HepG2 (cell line): ENCODE measurements around the gene TRAF3. TPM values are rescaled to one million over a fixed set of nuclear protein-coding genes. Genes with fewer than 3 reads are reported as not detected.
A peak's percentile ranks its signal among the peaks of the same experiment; 100 is the strongest.

ENCODE experiments used
- ARHGAP35 ChIP-seq: sonication (generic); formaldehyde crosslinking; IDR thresholded peaks from 2 replicates; pipeline ENCODE4 v1.9.0; 2022; ENCODE audit warnings: mild to moderate bottlenecking, inconsistent platforms, moderate library complexity, missing genetic modification reagents, borderline replicate concordance
- ATRX ChIP-seq: sonication (generic); formaldehyde crosslinking; IDR thresholded peaks from 2 replicates; pipeline ENCODE4 v1.4.0; 2020; ENCODE audit warnings: missing genetic modification reagents, borderline replicate concordance
- CENPBD1 ChIP-seq: sonication (generic); formaldehyde crosslinking; IDR thresholded peaks from 2 replicates; pipeline ENCODE4 v1.8.0; 2022; ENCODE audit warnings: missing genetic modification reagents, low read depth, mild to moderate bottlenecking, borderline replicate concordance
- FOXP4 ChIP-seq: sonication (generic); formaldehyde crosslinking; IDR thresholded peaks from 2 replicates; pipeline ENCODE4 v1.4.0; 2020; ENCODE audit warnings: missing genetic modification reagents
- GFI1 ChIP-seq: sonication (generic); formaldehyde crosslinking; IDR thresholded peaks from 2 replicates; pipeline ENCODE4 v1.5.0; 2020; ENCODE audit warnings: missing genetic modification reagents, mild to moderate bottlenecking, borderline replicate concordance
- HCFC1 ChIP-seq: fragments of 150-350 bp; IDR thresholded peaks from 2 replicates; pipeline ENCODE4 v1.6.1; 2014; ENCODE audit warnings: low read depth, low read length
- HOMEZ ChIP-seq: IDR thresholded peaks from 2 replicates; pipeline ENCODE4 v1.6.1; 2016; ENCODE audit warnings: low read depth
- IKZF5 ChIP-seq: IDR thresholded peaks from 2 replicates; pipeline ENCODE4 v1.6.1; 2018; ENCODE audit warnings: missing genetic modification reagents, mild to moderate bottlenecking, missing compliant biosample characterization
- ISX ChIP-seq: sonication (generic); formaldehyde crosslinking; conservative IDR thresholded peaks from 2 replicates; pipeline ENCODE4 v1.5.0; 2020; ENCODE audit warnings: missing genetic modification reagents
- JARID2 ChIP-seq: sonication (generic); formaldehyde crosslinking; IDR thresholded peaks from 2 replicates; pipeline ENCODE4 v1.8.1; 2023; ENCODE audit warnings: missing genetic modification reagents, inconsistent platforms; ENCODE audit not compliant: insufficient replicate concordance
- NR2F1 ChIP-seq, 2 experiments: fragments of 450-650 bp in 1 of 2; formaldehyde crosslinking in 1 of 2; IDR thresholded peaks; 2 replicates each; pipeline versions ENCODE4 v1.5.0 to v1.6.1; 2016 to 2020; ENCODE audit warnings: mild to moderate bottlenecking in 1 of 2, missing compliant biosample characterization in 1 of 2, missing genetic modification reagents in 1 of 2, moderate library complexity in 1 of 2
- RARA ChIP-seq: IDR thresholded peaks from 2 replicates; pipeline ENCODE4 v1.6.1; 2016; ENCODE audit warnings: missing genetic modification reagents, missing compliant biosample characterization
- ZKSCAN5 ChIP-seq: sonication (generic); formaldehyde crosslinking; IDR thresholded peaks from 2 replicates; pipeline ENCODE4 v1.5.1; 2020; ENCODE audit warnings: mild to moderate bottlenecking, missing genetic modification reagents
- ZNF451 ChIP-seq: sonication (generic); formaldehyde crosslinking; IDR thresholded peaks from 2 replicates; pipeline ENCODE4 v1.5.0; 2020; ENCODE audit warnings: mild to moderate bottlenecking, missing genetic modification reagents
- ZNF512 ChIP-seq: sonication (generic); formaldehyde crosslinking; IDR thresholded peaks from 2 replicates; pipeline ENCODE4 v1.4.0; 2020; ENCODE audit warnings: mild to moderate bottlenecking, missing genetic modification reagents
- ZNF563 ChIP-seq: sonication (generic); formaldehyde crosslinking; IDR thresholded peaks from 2 replicates; pipeline ENCODE4 v1.8.0; 2022; ENCODE audit warnings: mild to moderate bottlenecking, moderate library complexity, missing genetic modification reagents
- ZNF670 ChIP-seq: sonication (generic); formaldehyde crosslinking; IDR thresholded peaks from 2 replicates; pipeline ENCODE4 v1.8.0; 2022; ENCODE audit warnings: mild to moderate bottlenecking, missing genetic modification reagents, borderline replicate concordance
- ZNF766 ChIP-seq: sonication (generic); formaldehyde crosslinking; IDR thresholded peaks from 2 replicates; pipeline ENCODE4 v1.5.0; 2020; ENCODE audit warnings: missing genetic modification reagents, borderline replicate concordance
- ZSCAN31 ChIP-seq: sonication (generic); formaldehyde crosslinking; IDR thresholded peaks from 2 replicates; pipeline ENCODE4 v1.5.0; 2020; ENCODE audit warnings: low read depth, mild to moderate bottlenecking, missing genetic modification reagents
- polyA plus RNA-seq, 8 experiments: library from polyadenylated mRNA; depleted of rRNA in 3 of 8; stranded (reverse) in 7 of 8; unstranded in 1 of 8; fragments of >200 nt; fragmentation: Illumina TruSeq in 4 of 8; extraction: Trizol in 4 of 8; gene quantifications; 2 replicates each; pipeline versions ENCODE4 v1.2.1 to v1.2.3, GENCODE V29; 2011 to 2016; ENCODE audit warnings: low read depth in 4 of 8, missing spikeins in 1 of 8, mixed read lengths in 1 of 8; ENCODE audit not compliant: insufficient read depth in 1 of 8
- total RNA-seq, 5 experiments: library from RNA; depleted of rRNA; stranded (reverse); fragments of >200 nt; fragmentation: Illumina TruSeq; extraction: Trizol; gene quantifications; 2 replicates each; pipeline ENCODE4 v1.2.3, GENCODE V29; 2016; ENCODE audit warnings: low read depth in 1 of 5

TRAF3 gene
- total and polyA plus RNA-seq, 2 of the 13 experiments (the other 11 are each of a cell fraction or from before 2014, with no cell fraction given): 6.9 to 12.2 TPM

- peak; percentile 97 for TF ChIP-seq FOXP4 (CRISPR knock-in tag)
- TF ChIP-seq IKZF5 (CRISPR knock-in tag): peak; percentile 61
- TF ChIP-seq JARID2 (CRISPR knock-in tag): no peak
- TF ChIP-seq ISX (CRISPR knock-in tag): no peak
- TF ChIP-seq ZKSCAN5 (CRISPR knock-in tag): no peak
- no peak for TF ChIP-seq ZNF451 (CRISPR knock-in tag)
- no peak for TF ChIP-seq ATRX (CRISPR knock-in tag)
- TF ChIP-seq ZSCAN31 (CRISPR knock-in tag): no peak
- TF ChIP-seq ARHGAP35 (CRISPR knock-in tag): no peak
- no peak for TF ChIP-seq ZNF512 (CRISPR knock-in tag)
- peak; percentile 54; the same call in 1 of the 2 replicates for TF ChIP-seq ZNF563 (CRISPR knock-in tag)
- TF ChIP-seq CENPBD1 (CRISPR knock-in tag): no peak
- TF ChIP-seq HCFC1: no peak
- peak; percentile 44; the same call in 1 of the 2 replicates for TF ChIP-seq HOMEZ
- peak; percentile 66; the same call in 1 of the 2 replicates for TF ChIP-seq GFI1
- no peak for TF ChIP-seq ZNF670 (CRISPR knock-in tag)
- no peak for TF ChIP-seq ZNF766 (CRISPR knock-in tag)
- peak; percentile 99 for TF ChIP-seq RARA
- peak; percentile 97 to 98 for TF ChIP-seq NR2F1 (CRISPR knock-in tag; IDR thresholded peaks at IDR 0.05)
Observed at GRCh38 chr14:102873546-102874061, 96.4 kb downstream of the TRAF3 start (continued).
